HEK293 (cell line): ENCODE measurements around the gene NUDT3.

Experiments
- CTCF ChIA-PET: fragments of 350-600 bp; formaldehyde crosslinking; extraction: SDS; loops from one replicate; lab custom pipeline; 2021; ENCODE audit warnings: antibody characterized with exemption; lab: Yijun Ruan, JAX
- POLR2A ChIA-PET: fragments of 300-600 bp; formaldehyde crosslinking; extraction: SDS; loops from one replicate; lab custom pipeline; 2020; ENCODE audit warnings: antibody characterized with exemption, inconsistent platforms; lab: Yijun Ruan, JAX
- H3K27ac ChIP-seq: fragments of 200-500 bp; sonication (Bioruptor generic); 2 replicates; pipeline ENCODE4 v1.5.1; 2014; ENCODE audit warnings: low read depth, low read length, control low read depth, inconsistent platforms; ENCODE audit errors: extremely low read depth
- H3K36me3 ChIP-seq, 2 experiments: fragments of 200-500 bp in 1 of 2; sonication (Bioruptor generic) in 1 of 2; 1 replicate in 1 of 2; 2 replicates in 1 of 2; pipeline ENCODE4 v1.5.1; 2014 to 2017; ENCODE audit warnings: inconsistent platforms in 2 of 2, low read length in 2 of 2; ENCODE audit not compliant: control insufficient read depth in 2 of 2, insufficient read depth in 1 of 2
- H3K4me1 ChIP-seq: fragments of 200-500 bp; sonication (Bioruptor generic); 2 replicates; pipeline ENCODE4 v1.5.1; 2014; ENCODE audit warnings: mild to moderate bottlenecking, low read length, inconsistent platforms; ENCODE audit not compliant: control insufficient read depth, insufficient read depth
- H3K4me3 ChIP-seq: 2 replicates; pipeline ENCODE4 v1.5.1; 2011; ENCODE audit warnings: low read depth, mild to moderate bottlenecking, control low read depth, low read length, moderate library complexity
- H3K9me3 ChIP-seq: fragments of 200-500 bp; sonication (Bioruptor generic); 2 replicates; pipeline ENCODE4 v1.5.1; 2014; ENCODE audit warnings: low read depth, low read length, inconsistent platforms; ENCODE audit not compliant: control insufficient read depth, insufficient read depth
- BCL6B ChIP-seq: fragments of 450-650 bp; formaldehyde crosslinking; IDR thresholded peaks from 2 replicates; pipeline ENCODE4 v1.5.1; 2017; ENCODE audit warnings: missing biosample characterization, missing genetic modification characterization
- HOXA7 ChIP-seq: sonication (generic); formaldehyde crosslinking; IDR thresholded peaks from 2 replicates; pipeline ENCODE4 v1.8.1; 2022; ENCODE audit warnings: missing genetic modification reagents, borderline replicate concordance
- INSM2 ChIP-seq: fragments of 450-650 bp; formaldehyde crosslinking; IDR thresholded peaks from 2 replicates; pipeline ENCODE4 v1.5.1; 2016; ENCODE audit warnings: missing biosample characterization, missing genetic modification characterization
- SALL2 ChIP-seq: fragments of 450-650 bp; formaldehyde crosslinking; IDR thresholded peaks from 2 replicates; pipeline ENCODE4 v1.5.0; 2017; ENCODE audit warnings: missing biosample characterization, mild to moderate bottlenecking, missing genetic modification characterization, borderline replicate concordance
- SCRT2 ChIP-seq: fragments of 450-650 bp; formaldehyde crosslinking; IDR thresholded peaks from 2 replicates; pipeline ENCODE4 v1.5.1; 2016; ENCODE audit warnings: missing biosample characterization, missing genetic modification characterization
- SP3 ChIP-seq: fragments of 450-650 bp; formaldehyde crosslinking; IDR thresholded peaks from 2 replicates; pipeline ENCODE4 v1.5.1; 2016; ENCODE audit warnings: missing biosample characterization, missing genetic modification characterization
- TCF7L2 ChIP-seq: IDR thresholded peaks from 2 replicates; pipeline ENCODE4 v1.6.1; 2011; ENCODE audit warnings: low read depth, mild to moderate bottlenecking, inconsistent platforms, low read length, moderate library complexity, borderline replicate concordance
- WT1 ChIP-seq: fragments of 450-650 bp; formaldehyde crosslinking; IDR thresholded peaks from 2 replicates; pipeline ENCODE4 v1.5.1; 2016; ENCODE audit warnings: missing biosample characterization, missing genetic modification characterization
- ZBTB6 ChIP-seq: fragments of 450-650 bp; formaldehyde crosslinking; IDR thresholded peaks from 2 replicates; pipeline ENCODE4 v1.5.1; 2017; ENCODE audit warnings: missing biosample characterization, missing genetic modification characterization
- ZFP3 ChIP-seq: fragments of 450-650 bp; formaldehyde crosslinking; IDR thresholded peaks from 2 replicates; pipeline ENCODE4 v1.5.1; 2016; ENCODE audit warnings: low read depth, missing biosample characterization, missing genetic modification characterization
- ZFP69B ChIP-seq: fragments of 450-650 bp; formaldehyde crosslinking; IDR thresholded peaks from 2 replicates; pipeline ENCODE4 v1.5.1; 2016; ENCODE audit warnings: missing biosample characterization, missing genetic modification characterization
- ZNF335 ChIP-seq: fragments of 450-650 bp; formaldehyde crosslinking; conservative IDR thresholded peaks from 2 replicates; pipeline ENCODE4 v1.5.1; 2016; ENCODE audit warnings: missing biosample characterization, missing genetic modification characterization
- ZNF366 ChIP-seq: fragments of 450-650 bp; formaldehyde crosslinking; conservative IDR thresholded peaks from 2 replicates; pipeline ENCODE4 v1.5.1; 2016; ENCODE audit warnings: missing biosample characterization, missing genetic modification characterization
- ZNF398 ChIP-seq: fragments of 450-650 bp; formaldehyde crosslinking; IDR thresholded peaks from 2 replicates; pipeline ENCODE4 v1.5.1; 2017; ENCODE audit warnings: missing biosample characterization, missing genetic modification characterization
- ZNF404 ChIP-seq: fragments of 450-650 bp; formaldehyde crosslinking; IDR thresholded peaks from 2 replicates; pipeline ENCODE4 v1.5.1; 2017; ENCODE audit warnings: missing biosample characterization, missing genetic modification characterization
- ZNF433 ChIP-seq: fragments of 450-650 bp; formaldehyde crosslinking; IDR thresholded peaks from 2 replicates; pipeline ENCODE4 v1.5.1; 2016; ENCODE audit warnings: missing biosample characterization, missing genetic modification characterization, low read depth
- ZNF596 ChIP-seq: fragments of 450-650 bp; IDR thresholded peaks from 2 replicates; pipeline ENCODE4 v1.5.0; 2018; ENCODE audit warnings: missing biosample characterization, mild to moderate bottlenecking, missing genetic modification characterization, moderate library complexity
- ZNF600 ChIP-seq: fragments of 450-650 bp; formaldehyde crosslinking; IDR thresholded peaks from 2 replicates; pipeline ENCODE4 v1.5.1; 2016; ENCODE audit warnings: missing biosample characterization, missing genetic modification characterization
- ZNF658 ChIP-seq: fragments of 450-650 bp; formaldehyde crosslinking; IDR thresholded peaks from 2 replicates; pipeline ENCODE4; 2016; ENCODE audit warnings: missing biosample characterization, missing genetic modification characterization
- ZNF76 ChIP-seq: fragments of 450-650 bp; formaldehyde crosslinking; IDR thresholded peaks from 2 replicates; pipeline ENCODE4; 2016; ENCODE audit warnings: low read depth, missing biosample characterization, missing genetic modification characterization, borderline replicate concordance
- ZNF776 ChIP-seq: fragments of 450-650 bp; formaldehyde crosslinking; IDR thresholded peaks from 2 replicates; pipeline ENCODE4 v1.5.0; 2017; ENCODE audit warnings: missing biosample characterization, missing genetic modification characterization, borderline replicate concordance
- ZNF777 ChIP-seq: fragments of 450-650 bp; formaldehyde crosslinking; IDR thresholded peaks from 2 replicates; pipeline ENCODE4 v1.5.1; 2017; ENCODE audit warnings: missing biosample characterization, missing genetic modification characterization, borderline replicate concordance
- ZNF785 ChIP-seq: fragments of 450-650 bp; formaldehyde crosslinking; IDR thresholded peaks from 2 replicates; pipeline ENCODE4 v1.5.1; 2016; ENCODE audit warnings: missing biosample characterization, missing genetic modification characterization
- ZNF791 ChIP-seq: fragments of 450-650 bp; formaldehyde crosslinking; IDR thresholded peaks from 2 replicates; pipeline ENCODE4 v1.5.1; 2016; ENCODE audit warnings: missing biosample characterization, missing genetic modification characterization
- ZSCAN23 ChIP-seq: fragments of 450-650 bp; formaldehyde crosslinking; IDR thresholded peaks from 2 replicates; pipeline ENCODE4 v1.5.1; 2016; ENCODE audit warnings: missing biosample characterization, missing genetic modification characterization
- ZSCAN5A ChIP-seq: fragments of 450-650 bp; formaldehyde crosslinking; IDR thresholded peaks from 2 replicates; pipeline ENCODE4 v1.5.1; 2016; ENCODE audit warnings: missing biosample characterization, missing genetic modification characterization

The NUDT3 gene

GRCh38 chr6:34392497-34393190 lies at the start of gene NUDT3 (continued):
- 0 out of 2 replicates have a peak, but pooled peaks have one; percentile 37 for TF ChIP-seq ZFP69B (tag by site-specific recombination)
- TF ChIP-seq SP3 (tag by site-specific recombination): peak; percentile 38
- no peak for TF ChIP-seq ZSCAN23 (tag by site-specific recombination)
- no peak for TF ChIP-seq ZNF785 (tag by site-specific recombination)
- peak; percentile 62; the same call in 1 of the 2 replicates for TF ChIP-seq ZNF76
- TF ChIP-seq WT1 (tag by site-specific recombination): peak; percentile 68
- TF ChIP-seq ZNF335 (tag by site-specific recombination): peak; percentile 68
- TF ChIP-seq ZNF791 (tag by site-specific recombination): no peak
- TF ChIP-seq ZNF658: no peak
- 0 out of 2 replicates have a peak, but pooled peaks have one; percentile 12 for TF ChIP-seq ZNF366
- peak; percentile 36; the same call in 1 of the 2 replicates for TF ChIP-seq INSM2 (tag by site-specific recombination)
- peak; percentile 81 for TF ChIP-seq ZNF600 (tag by site-specific recombination)

- TF ChIP-seq ZBTB6 (tag by site-specific recombination): no peak
- TF ChIP-seq ZNF596 (tag by site-specific recombination): peak; percentile 64
- no peak for TF ChIP-seq TCF7L2
- no peak for TF ChIP-seq HOXA7 (CRISPR knock-in tag)
- TF ChIP-seq ZNF404: no peak
- TF ChIP-seq SALL2 (tag by site-specific recombination): no peak
- 0 out of 2 replicates have a peak, but pooled peaks have one; percentile 24 for TF ChIP-seq ZNF366
- no peak for TF ChIP-seq ZNF398 (tag by site-specific recombination)
- 0 out of 2 replicates have a peak, but pooled peaks have one; percentile 11 for TF ChIP-seq SCRT2 (tag by site-specific recombination)
- TF ChIP-seq ZNF777 (tag by site-specific recombination): no peak
- TF ChIP-seq ZFP3: no peak
- no peak for TF ChIP-seq ZNF335 (tag by site-specific recombination)
- no peak for TF ChIP-seq ZNF433 (tag by site-specific recombination)
- no peak for TF ChIP-seq BCL6B (tag by site-specific recombination)
- no peak for TF ChIP-seq ZNF776 (tag by site-specific recombination)
- no peak for TF ChIP-seq ZSCAN5A
- H3K9me3 ChIP-seq: no peaks in the 10 kb centered on the region
- H3K4me1 ChIP-seq: no peaks in the 10 kb centered on the region
- H3K27ac ChIP-seq: no peak overlapping the region
- POLR2A ChIA-PET: interaction anchor here (0.6 to 2.2 kb wide), 2 partner anchors 15 to 410 kb away, joined by 3 to 7 read pairs; partner anchors contain the start of gene RPS10
- CTCF ChIA-PET: no interaction called here
- no peak overlapping the region for H3K4me3 ChIP-seq
- H3K36me3 ChIP-seq: no peaks in the 10 kb centered on the region
These were observed 49.1 kb upstream of the NUDT3 start for GRCh38 chr6:34441526-34441925.
